NCI-H1048 (cell line): ENCODE measurements around the gene RBFOX1.

Experiments used
- DNase-seq: peaks from one replicate; lab custom pipeline; 2025; lab: John Stamatoyannopoulos, UW

RBFOX1 gene

DNA sequence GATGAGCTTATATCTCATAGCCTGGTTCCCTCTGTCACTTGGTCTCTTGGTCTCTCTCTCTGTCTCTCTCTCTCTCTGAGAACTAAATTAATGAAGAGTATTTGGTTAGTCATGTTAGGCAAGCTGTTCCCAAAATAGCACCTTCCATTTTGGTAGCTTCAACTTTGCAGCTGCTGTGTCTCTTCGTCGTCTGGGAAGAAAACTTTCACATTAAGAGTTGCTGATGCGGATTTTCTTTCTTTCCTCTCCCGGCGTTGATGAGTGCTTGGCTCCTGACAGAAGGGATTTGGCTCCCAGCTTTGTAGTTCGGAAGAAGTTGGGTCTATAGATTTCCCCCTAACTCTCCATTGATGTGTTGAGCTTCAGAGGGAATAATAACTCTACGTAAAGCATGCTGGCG is at the start of gene RBFOX1:
Gene RBFOX1, plus strand, starts transcription at position 235 of the 400 bp plus-strand sequence.
- DNase-seq = no peak

DNA sequence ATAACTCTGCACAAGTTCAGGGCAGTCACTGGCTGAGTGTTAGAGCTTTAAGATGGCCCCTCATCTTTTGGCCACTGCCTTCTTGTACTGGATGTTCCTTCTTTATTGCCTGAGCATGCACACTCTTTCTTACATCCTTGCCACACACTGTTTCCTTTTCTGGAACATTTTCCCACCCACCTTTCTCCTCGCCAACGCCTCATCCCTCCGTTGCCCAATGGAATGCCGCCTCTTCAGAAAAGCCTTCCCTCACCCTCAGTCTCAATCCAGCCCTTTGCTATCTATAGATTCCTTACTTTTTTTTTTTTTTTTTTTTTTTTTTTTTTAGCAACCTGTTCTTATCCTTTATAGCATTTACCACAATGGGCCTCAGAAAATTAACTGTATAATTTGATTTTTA is 47.9 kb upstream of the RBFOX1 start:
- no peak for DNase-seq

DNA sequence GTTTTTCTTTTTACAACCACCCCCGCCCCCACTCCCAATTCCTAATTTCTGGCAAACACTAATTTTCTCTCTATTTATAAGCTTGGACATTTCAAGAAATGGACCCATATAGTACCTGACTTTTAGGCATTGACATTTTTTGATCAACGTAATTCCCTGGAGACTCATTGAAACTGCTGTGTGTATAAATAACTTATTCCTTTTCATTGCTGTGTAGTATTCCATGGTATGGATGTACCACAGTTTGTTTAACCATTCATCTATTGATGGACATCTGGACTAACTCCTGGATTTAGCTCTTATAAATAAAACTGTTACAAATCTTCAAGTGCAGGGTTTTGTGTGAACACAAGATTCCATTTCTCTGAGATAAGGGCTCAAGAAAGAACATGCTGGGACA is 47.1 kb upstream of the RBFOX1 start:
- DNase-seq = no peak

DNA sequence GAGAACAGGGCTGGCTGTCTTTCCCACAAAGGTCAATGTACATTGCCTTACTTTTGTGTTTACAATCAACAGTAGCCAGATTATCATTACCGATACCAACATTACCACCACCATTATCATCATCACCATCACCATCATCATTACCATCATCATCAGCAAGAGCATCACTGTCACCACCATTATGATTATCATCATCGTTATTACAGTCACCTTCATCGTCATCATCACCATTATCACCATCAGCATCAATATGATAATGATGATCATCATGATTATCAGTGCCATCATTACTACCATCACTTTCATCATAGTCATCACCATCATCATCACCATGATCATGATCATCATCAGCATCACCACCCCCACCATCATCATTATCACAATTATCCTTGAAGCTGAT is 43.3 kb upstream of the RBFOX1 start:
- no peak for DNase-seq

DNA sequence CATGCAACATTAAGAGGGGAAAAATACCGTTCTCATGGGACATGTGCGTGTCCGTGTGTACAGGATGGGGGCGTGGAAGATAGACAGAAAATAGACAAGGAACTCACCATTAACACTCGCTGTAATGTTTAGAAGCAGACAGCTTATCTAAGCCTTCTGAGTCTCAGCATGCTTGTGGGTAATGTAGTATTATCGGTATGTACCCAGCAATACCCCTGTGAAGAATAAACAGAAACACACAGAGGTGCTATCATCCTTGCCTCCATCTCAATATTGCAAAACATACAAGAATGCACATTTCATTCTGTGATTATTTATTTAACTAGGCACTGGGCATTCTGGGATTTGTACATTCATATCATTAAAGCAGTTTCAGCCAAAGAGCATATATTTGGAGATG is 42.0 kb upstream of the RBFOX1 start:
- DNase-seq = no peak

DNA sequence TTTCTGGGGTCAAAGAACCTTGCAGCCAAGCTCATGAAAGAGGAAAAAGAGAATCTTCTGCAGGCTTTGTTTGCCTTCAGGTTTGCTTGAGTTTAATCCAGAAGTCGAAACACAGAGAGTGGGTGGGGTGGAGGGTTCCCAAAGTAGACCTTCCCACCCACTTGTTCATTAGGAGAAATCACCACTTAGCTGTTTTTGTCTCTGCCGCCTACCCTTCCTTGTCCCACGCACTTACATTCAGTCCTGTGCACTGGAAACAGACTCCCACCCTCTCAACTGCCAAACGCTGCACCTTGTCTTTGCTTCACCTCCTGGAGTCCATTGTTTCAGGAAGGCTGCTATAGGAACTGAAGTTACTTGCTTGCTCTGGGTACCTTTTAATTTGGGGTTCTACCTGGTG is 38.6 kb upstream of the RBFOX1 start:
- DNase-seq = no peak

DNA sequence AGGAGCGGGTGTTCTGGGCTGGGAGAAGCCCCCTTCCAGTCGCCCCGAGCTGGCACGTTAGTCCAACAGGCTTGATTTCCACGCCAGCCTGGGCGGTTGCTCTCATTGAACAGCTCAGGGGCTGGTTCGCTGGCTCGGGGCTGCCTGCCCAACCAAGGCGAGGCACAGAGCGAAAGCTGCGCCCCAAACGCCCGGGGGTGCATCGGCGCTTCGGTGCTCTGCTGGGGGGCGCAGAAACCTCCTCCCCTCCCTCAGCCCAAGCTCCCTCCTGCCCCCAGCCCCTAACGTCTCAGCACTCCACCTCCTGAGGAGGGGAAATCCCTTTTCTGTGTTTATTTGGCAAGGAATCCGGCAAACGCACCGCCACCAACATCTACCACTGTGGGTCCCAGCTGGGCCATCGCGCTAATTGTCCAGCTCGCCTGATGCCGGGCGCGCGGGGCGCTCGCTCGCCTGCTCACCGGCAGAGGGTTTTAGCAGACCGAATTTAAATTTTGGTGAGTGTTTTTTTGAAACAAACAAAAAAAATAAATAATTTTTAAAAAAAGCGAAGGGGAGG is 29.5 kb upstream of the RBFOX1 start:
- no peak for DNase-seq

DNA sequence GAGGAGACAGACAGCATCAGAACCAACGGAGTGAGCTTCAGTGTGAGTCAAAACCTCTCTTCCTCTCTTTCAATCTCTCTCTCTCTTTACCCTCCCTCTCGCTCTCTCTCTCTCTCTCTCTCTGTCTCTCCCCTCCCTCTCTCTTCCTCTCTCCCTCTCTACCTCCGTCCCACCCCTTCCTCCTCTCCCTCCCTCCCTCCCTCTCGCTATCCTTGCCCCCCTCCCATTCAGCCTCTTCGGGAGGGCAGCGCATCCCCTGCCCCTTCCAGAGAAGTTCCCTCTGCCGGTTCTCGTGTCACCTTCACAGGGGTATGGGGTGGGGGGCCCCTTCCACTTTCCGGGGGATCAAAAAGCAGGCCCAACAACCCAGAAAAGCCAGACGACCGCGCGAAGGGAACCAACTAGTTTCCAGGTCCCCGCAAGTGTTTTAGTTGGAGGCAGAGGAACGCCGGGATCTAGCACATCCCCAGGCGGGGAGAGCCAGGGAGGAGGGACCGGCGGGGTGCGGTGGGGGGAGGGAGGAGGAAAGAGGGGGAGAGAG is 28.9 kb upstream of the RBFOX1 start:
- DNase-seq = no peak

DNA sequence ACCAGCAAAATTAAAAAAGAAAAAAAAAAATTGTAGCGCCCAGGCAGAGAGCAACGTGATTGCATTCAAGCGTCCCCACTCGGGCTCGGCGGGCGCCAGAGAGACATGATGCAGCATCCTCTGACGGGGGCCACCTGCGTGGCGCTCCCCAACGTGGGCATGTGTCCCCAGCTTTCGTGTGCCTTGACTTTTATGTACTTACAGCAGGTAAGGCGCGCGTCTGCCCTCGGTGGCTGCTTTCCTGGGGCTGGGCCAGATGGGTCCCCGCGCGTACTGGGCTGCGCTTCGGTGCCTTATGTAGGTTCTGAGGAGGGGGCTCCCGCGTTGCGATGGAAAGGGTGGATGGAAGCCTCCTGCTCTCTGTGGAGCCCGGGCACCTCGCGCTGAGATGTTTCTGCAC is 28.4 kb upstream of the RBFOX1 start:
- no peak for DNase-seq

DNA sequence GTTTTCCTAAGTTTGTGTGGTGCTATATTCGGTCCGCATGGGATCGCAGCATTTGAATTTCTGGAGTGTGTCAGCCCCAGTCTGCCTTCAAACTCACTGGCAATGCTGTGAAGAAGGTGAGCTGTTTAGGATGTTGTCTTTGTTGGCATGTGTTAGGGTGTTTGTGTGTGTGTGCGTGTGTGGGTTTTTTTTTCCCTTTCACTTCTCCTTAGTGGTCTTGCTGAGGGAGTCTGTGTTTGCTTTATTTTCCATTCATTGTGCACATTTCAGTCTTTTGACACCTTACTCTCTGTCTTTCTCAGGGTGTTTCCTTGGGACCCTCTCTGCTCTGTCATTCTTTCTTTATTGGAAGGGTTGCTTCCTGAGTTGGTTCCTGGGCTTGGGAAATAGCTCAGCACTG is 27.7 kb upstream of the RBFOX1 start:
- DNase-seq = no peak

DNA sequence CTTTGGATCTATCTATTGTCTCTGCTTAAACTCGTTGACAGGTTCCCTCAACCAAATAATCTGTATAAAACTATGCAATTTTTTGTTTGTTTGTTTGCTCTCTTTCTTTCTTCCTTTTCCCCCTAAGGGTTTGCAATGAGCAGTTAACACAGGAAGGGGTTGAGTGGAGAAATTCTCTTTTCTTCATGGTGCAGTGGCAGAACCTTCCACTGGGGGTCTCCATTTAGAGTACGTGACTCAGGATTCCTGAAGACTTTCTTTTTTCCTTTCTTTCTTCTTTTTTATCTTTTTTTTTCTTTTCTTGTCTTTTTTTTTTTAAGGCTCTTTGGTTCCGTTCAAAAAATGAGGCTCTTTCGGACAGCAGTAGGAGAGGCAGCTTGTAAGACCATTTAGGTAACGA is 19.5 kb upstream of the RBFOX1 start:
- no peak for DNase-seq

DNA sequence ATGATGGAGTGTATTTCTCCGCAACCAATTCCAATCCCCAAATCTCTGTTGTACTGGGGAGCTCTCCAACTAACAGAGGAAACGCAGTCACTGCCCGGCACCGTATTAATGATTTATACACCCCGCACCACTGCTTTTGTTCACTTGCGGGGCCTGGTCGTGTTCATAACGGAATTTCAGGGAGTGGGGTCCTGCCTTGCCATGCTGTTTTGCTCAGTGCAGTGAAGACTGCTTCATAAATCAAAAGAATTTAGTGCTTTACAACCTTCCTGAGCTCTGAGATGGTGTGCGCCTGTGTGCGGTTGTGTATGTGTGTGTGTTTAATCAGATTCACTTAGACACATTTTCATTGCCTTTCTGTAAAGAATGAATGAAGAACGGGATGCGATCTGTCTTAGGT is 18.5 kb upstream of the RBFOX1 start:
- DNase-seq = no peak

DNA sequence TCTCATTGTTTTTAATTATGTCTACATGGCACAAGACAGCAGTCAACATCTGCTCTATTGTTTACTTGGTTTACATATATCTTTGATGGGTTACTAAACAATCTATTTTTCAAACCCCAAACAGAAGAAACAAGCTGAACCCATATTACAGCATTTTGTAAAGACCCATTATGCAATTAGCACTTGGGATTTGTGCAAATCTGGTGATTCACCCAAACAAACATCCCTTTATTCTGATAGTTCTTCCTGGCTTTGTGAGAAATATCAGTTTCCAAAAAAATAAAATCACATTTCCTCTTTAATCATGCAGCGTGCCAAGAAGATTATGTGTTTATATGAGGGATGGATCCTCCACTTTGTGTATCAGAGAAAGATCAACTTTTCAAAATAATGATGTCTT is 16.8 kb upstream of the RBFOX1 start:
- DNase-seq = no peak

DNA sequence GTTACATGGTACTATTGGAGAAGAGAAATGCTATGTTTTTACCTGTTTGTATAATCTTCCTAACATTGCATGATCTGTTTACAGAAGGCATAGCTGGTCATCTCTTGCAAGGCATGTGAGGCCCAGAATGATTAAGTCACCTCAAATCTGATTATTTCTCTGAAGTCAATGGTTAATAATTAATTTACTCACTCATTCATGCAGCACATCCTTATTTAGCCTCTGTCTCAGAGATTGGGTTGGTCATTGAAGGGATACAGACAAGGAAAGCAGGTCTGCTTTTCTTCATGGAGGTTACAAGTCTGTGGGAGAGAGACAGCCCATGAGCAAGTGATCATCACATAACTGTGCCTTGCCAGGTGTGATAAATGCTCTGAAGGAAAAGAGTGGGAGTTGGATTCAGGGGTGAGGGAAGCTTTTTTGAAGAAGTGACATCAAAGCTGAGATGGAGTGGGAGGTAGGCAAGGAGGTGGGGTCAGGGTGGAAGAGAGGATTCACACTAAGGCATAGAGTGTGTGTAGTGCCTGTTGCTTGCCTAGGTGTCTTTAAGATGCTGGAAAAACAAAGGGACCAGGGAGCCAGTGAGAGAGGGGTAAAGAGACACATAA is 16.3 kb upstream of the RBFOX1 start:
- DNase-seq = no peak

DNA sequence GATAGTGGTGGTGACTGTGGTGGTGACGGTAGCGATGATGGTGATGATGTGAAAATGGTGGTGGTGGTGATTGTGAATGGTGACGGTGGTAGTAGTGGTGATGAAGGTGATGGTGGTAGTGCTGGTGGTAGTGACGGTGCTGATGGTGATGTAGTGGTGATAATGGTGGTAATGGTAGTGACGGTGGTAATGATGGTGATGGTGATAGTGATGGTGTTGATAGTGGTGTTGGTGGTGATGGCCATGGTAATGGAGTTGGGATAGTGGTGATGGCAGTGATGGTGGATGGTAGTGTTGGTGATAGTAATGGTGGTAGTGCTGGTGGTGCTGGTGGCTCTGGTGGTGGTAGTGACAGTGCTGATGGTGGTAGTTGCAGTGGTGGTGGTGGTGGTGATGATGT is 14.7 kb upstream of the RBFOX1 start:
- DNase-seq = no peak

DNA sequence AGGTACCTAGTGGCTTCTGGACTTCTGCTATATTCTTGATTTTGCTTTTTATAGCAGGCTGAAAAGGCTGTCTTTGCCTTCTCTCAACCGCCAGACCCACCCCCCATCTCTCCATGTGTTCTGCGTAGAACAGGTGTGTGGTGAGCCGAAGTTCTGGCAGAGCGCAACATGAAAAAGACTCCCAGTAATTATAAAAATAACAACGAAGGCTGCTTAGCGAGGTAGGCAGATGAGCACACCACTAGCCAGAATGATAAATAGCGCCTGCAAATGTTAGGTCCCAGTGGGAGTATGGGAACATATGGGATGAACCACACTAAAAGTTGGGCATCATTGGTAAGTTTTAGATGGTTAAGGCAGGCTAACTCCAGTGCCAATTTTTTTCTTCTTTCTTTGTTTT is 14.0 kb upstream of the RBFOX1 start:
- no peak for DNase-seq

DNA sequence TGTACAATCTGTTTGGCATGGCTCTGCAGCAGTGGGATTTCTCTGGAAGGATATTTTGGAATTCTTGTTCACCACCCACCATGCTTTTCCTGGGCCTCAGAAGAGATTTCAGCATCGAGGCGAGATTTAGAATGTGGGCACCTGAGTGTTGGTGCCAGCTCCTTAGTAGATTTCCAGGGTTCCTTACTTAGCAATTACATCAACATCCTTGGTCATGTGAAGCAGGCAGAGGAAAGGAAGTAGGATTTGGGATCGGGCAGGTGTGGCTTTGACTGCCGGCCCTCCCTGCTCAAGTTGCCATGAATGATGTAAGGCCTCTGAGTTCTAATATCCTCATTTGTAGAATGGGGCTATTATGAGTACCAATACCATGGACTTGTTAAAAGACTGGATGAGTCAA is 13.1 kb upstream of the RBFOX1 start:
- no peak for DNase-seq

DNA sequence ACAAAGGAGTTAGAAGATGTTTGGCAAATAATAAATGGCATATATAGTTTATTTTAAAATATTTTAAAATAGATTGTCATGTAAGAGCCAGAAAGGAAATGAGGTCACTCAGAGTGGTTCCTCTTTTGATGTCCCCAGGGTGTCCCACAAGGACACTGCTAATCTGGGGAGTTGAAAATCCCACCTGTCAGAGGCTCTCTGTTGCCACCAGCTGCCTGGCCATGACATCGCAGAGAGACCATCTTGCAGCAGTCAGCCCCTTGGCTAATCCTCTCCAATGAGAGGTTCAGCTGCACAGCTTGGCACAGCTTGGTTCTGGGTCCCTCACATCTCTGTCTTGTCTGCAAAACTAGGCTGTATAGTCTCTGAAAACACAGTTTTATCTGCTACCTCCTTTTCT is 11.0 kb upstream of the RBFOX1 start:
- no peak for DNase-seq

DNA sequence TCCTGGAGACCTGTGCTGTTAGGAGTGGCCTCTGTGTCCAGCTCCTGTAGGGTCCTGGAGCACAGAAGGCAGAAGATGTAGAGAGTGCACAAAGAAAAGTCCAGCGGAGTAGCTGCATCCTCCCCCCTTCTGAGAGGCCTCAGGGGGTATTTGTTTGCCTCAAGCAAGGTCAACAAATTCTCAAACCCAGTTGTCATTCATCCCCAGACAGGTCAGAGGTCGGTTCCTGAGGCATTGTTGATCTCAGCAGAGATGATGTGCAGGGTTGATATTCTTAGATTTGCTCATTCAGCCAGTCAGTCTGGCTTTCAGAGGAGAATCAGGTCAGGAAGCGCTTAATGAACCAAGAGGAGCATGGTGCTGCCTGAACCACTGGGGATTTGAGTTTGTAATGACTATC is 8.3 kb upstream of the RBFOX1 start:
- no peak for DNase-seq

DNA sequence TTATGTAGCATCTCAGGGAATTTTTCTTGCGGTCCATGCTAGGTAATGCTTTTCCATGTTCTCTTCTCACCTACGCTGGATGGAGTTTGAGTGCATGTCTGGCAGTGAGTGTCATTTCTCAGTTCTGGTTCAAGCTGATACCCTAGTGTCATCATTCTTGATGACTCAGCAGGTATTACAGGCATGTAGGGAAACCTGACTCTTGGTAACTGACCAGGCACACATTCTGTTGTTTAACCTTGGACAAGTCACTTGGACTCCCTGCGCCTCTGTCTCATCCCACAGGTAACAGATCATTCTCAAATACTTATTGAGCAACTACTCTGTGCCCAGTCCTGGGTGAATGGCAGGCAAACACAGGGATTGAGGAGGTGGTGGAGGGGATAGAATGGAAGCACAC is 6.8 kb upstream of the RBFOX1 start:
- DNase-seq = no peak

DNA sequence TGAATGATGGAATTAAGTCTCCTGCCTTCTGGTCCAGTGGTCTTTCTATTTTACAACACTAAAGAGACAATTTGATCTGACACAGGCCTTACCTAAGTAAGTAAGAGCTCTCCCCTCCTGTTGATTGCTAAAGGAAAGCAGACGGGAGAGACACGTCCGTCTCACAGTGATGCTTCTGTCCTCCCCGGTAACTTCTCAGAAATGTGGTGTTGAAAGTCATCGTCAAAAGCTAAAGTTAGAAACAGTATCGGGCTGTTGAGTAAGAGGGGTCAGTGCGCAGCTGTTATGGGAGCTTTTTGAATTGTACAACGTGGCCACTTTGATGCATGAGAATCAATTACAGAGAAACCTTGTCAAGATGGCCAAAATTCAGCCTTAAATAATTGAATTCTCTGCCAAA is 1.9 kb upstream of the RBFOX1 start:
- no peak for DNase-seq

DNA sequence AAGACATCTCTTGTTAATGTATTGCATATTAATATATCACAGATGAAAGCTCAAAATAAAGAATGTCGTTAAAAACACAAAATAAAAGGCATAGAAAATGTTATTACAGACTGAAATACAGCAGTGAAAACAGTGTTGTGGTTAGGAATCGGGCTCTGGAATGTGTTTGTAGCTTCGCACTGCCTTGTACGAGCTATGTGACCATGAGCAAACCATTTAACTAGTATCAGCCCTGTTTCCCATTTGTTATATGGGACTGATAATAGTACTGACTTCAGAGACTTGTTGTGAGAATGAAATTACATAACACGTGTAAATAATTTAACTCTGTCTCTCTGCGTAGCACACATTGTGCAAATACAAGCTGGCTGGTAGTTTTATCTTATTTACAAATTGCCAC is 648 bp upstream of the RBFOX1 start:
- no peak for DNase-seq

DNA sequence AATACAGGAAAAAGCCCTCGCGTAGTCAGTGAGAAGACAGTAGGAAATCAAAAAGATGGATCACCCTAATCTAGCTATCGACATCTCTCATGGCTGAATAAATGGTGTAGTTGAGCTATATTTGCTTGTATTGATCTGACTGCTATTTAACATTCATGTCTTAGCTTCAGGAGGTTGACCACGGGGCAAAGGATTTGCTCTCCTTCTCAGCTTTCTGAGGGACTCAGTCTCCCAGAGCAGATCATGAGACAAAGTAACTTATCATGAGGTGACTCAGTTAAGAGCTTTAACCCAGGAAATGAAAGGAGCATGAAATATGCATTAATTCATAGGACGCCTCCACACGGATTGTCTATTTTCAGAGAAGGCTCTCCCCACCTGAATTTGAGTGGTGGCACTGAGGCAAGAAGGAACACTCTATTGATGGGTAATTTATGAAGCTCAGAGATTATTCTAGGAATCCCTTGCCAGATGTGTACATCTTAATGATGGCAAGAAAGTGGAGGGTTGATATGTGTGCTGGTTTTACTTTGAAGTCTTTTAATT is 608 bp downstream of the RBFOX1 start:
- DNase-seq = no peak
